Activated T-cell treated with anti-CD3 and anti-CD28 coated beads, Interleukin-2, amount 50 U/mL, for 48 hours (primary cell): ENCODE results near the gene PHYH.
"Not testable (repeated sequence)": the region's sequence is repeated elsewhere in the genome, so short reads cannot be mapped to it uniquely, and the experiment has no call there.

Experiments used
- DNase-seq, 2 experiments: peaks; one replicate each; pipeline ENCODE4 v3.0.0-alpha.2; 2020

Gene PHYH

DNA sequence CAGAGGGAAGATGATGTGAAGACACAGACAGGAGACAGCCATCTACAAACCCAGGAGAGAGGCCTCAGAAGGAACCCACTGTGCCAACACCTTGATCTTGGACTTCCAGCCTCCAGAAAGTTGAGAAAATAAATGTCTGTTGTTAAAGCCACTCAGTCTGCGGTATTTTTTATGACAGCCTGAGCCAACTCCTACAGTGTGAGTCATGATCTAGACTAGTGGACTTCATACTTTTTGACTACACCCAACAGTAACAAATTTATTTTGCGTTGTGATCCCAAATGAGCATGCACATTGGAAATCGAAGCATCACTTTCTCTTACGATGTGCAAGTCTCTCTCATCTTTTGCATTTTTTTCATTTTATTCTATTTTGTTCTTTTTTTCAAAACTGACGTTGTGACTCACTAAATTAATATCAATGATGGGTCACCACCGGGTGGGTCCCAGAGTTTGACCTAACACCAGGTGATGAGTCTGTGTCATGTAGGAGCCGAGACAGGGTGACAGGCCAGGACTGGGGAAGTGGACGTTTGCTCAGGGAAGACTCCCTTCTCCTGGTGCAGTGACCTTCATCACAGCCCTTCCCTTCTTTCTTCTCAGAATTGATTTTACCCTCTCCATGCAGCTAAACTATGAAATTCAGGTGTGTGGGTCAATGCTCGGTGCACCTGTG is 28.9 kb downstream of the PHYH start:
- DNase-seq = no peak

DNA sequence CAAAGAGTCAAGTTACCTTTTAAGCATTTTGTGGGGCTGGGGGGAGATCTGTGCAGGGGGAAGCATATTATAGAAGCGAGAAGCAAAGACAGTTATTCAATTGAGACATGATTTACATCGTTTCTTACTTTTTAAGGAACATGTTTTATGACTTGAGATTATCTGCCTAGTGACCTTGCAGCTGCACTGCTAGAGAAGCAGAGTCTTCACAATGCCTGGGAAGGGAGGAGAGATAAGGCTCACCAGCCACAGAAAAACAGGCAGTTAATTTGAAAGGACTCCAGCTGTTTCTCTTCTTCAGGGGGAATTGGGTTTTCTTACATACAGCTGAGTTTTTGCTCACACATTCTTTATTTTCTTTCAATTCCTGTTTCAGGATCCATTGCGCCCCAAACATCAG is 31.0 kb downstream of the PHYH start:
- DNase-seq = no peak

DNA sequence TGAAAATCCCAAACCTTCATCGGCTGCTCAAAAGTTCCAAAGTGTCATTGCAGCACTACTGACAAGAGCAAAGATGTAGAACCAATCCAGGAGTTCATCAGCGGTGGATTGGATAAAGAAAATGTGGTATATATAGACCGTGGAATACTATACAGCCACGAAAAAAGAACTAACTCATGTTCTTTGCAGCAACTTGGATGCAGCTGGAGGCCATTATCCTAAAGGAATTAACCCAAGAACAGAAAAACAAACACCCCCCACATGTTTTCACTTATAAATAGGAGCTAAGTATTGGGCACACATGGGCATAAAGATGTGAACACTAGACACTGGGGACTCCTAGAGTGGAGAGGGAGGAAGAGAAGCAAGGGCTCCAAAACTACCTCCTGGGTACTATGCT is 31.6 kb downstream of the PHYH start:
- no peak for DNase-seq

DNA sequence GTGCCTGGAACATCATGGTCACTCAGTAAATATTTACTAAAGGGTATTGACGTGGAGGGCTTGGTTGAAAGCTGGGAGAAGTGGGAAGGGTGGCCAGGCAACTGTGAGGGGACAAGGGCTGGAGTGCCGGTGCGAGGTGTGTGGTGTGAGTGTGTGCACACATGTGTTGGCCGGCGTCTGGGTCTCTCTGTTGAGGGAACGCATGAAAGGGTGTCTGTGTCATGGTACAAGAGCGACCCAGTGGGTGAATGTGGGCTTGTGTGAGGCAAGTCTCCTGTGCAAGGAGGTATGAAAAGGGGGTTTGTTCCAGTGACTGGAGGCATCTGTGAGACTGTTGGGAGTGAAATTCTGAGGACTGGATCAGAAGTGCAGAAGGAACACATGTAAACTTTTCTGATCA is 36.3 kb downstream of the PHYH start:
- no peak for DNase-seq

DNA sequence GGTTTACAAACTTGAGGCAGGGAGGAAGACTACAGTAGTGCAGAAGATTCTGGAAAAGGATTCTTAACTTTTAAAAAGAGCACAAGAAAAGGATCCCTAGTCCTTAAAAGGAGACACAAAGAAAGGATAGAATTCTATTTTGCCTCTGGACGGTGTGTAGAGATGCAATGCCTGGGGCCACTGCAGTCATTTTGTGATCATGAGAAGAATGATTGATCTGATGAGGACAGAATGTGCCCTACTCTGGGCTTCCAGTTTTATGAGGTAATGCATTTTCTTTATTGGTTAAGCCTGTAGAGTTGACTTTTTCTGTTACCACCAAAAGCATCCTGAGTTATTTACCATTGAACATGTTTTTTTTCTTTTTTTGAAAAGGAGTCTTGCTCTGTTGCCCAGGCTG is 37.4 kb downstream of the PHYH start:
- DNase-seq = no peak

DNA sequence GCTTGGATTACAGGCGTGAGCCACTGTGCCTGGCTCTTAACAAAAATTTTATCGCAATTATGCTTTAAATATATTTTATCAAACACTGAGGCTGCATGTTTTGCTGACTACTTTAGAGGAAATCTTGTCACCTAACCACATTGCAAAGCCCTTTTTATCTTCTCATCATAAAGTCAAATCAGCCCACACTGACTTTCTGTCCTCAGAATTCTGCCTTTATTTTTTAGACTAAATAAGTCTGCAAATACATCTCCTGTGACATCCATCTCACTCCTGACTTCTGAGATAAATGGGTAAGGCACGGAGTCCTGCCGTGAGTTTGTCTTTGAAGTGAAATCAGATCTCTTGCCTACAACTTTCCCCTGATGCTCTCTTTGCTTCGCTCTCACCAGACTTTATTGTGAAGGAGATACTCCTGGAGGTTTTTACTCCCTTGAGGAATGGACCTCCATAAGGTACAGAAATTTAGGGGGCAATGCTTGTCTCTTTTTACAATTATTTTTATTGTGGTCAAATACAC is 42.2 kb downstream of the PHYH start:
- DNase-seq = no peak

DNA sequence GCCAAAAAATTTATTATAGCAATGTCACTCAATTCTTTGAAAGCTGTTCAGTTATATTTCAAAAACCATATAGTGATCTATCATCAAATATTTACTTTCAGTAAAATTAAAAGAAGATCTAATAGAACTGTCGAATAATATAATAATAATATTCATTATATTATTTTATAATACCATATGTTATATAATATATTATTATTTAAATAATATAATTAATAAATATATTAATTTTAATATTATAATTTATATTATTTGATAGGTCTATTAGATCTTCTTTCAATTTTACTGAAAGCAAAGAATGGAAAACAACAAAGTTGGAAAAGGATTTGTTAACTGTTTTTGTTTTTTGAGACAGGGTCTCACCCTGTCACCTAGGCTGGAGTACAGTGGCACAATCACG is 43.2 kb downstream of the PHYH start:
- no peak for DNase-seq

DNA sequence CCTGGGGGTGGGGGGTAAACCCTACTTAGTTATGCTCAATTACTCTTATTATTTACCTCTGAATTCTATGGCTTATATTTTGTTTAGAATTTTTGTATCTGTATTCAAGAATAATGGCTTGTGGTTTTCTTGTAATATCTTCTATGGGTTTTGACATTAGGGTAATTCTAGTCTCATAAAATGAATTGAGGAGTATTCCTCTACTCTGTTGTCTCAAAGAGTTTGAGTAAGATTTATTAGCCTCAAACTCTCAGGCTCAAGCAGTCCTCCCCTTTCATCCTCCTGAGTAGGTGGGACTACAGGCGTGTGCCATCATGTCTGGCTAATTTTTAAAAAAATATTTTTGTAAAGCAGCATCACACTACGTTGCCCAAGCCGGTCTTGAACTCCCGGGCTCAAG is 46.1 kb downstream of the PHYH start:
- no peak for DNase-seq

DNA sequence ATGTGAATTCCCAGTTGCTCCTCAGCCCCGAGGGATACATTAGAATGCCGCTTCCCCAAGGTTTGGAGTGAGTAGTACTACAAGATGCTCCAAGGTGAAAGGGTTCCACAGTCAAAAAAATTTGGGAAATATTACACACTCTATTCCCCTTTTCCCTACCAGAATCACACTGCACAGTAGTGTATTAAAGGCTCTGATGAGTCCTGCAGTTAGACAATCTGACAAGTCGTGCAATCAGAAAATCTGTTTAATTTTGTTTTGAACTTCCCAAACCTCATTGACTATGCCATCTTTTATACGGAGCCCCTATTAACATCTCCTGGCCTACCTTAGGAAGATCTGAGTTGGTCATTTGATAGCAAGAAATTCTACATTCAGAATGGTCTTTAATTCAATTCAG is 52.1 kb downstream of the PHYH start:
- no peak for DNase-seq

DNA sequence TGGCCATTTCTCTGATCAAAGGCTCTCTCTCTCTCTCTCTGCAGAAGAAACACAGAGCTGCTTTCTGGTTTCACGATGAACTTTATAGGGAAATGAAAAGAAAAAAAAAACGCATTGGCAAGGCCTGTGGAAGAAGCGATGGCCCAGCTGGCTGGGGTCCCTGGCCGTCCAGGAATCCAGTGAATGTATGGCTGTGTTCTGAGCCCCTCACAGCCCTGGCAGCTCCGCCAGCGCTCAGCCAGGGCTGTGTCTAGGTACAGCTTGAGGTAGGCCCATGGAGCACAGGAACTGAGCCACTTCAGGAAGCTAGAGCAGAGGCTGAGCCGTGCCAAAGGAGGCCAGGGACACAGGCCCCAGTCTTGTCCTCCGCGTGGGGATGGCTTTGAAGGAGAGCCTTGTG is 52.6 kb downstream of the PHYH start:
- DNase-seq = no peak

DNA sequence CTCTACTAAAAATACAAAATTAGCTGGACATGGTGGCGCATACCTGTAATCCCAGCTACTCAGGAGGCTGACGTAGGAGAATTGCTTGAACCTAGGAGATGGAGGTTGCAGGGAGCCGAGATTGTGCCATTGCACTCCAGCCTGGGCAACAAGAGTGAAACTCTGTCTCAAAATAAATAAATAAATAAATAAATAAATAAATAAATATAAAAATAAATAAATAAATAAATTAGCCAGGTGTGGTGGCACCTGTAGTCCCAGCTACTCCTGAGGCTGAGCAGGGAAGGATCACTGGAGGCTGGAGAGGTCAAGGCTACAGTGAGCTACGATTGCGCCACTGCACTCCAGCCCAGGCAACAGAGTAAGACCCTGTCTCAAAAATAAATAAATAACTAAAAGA is 57.6 kb downstream of the PHYH start:
- DNase-seq = not testable (repeated sequence)

DNA sequence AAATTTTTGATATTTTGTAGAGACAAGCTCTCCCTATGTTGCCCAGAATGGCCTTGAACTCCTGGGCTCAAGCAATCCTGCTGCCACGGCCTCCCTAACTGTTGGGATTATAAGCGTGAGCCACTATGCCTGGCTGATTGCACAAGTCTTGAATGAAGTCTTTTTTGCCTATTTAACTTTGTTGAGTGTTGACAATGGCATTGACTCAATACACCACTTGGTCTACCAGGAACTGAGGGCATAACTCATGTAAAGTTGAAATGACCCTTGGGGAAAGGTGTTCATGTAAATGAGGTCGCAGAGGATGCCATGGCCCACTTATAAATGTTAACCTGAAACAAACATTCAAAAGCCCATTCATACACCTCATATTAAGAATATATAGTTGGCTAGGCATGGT is 58.3 kb downstream of the PHYH start:
- no peak for DNase-seq

DNA sequence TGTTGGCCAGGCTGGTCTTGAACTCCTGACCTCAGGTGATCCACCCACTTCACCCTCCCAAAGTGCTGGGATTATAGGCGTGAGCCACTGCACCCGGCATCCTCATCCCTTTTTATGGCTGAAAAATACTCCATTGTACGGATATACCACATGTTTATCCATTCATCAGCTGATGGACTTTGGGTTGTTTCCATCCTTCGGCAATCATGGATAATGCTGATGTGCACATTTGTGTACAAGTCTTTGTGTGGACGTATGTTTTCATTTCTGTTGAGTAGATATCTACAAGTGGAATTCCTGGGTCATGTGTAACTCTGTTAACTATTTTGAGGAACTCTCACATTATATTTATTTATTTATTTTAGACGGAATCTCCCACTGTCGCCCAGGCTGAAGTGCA is 59.9 kb downstream of the PHYH start:
- no peak for DNase-seq

DNA sequence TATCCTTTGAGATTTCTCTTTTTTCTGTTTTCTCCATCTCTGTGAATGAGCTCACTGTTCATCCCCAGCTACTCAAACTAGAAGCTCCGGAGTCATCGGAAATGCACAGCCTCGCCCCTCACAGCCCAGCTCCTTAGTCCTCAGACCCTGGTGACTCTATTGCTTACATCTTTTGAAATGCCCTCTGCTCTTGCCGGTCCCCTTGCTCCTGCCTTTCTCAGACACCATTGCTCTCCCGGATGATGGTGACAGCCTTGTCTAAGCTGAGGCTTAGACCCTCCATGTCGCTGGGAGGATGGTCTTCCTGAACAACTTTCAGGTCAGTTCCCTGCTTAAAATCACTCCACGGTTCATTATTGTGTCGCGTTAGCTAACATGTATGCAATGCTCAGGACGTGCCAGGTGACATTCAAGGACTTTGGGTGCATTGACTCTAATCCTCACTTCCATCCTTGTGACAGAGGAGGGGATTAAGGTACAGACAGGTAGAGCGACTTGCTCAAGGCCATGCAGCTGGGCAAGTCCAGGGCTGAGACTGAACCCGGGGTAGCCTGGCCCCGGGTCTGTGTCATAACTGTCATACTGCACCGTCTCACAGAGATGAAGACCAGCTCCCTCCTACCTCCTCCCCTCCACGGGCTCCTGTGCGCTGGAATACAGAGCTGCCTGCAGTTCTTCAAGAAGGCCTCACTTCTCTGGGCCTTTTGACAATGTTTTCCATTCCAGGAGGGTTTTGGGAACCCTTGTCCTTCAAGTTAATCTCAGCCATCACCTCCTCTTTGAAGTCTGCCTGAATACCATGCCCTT is 61.4 kb downstream of the PHYH start:
- DNase-seq = no peak

DNA sequence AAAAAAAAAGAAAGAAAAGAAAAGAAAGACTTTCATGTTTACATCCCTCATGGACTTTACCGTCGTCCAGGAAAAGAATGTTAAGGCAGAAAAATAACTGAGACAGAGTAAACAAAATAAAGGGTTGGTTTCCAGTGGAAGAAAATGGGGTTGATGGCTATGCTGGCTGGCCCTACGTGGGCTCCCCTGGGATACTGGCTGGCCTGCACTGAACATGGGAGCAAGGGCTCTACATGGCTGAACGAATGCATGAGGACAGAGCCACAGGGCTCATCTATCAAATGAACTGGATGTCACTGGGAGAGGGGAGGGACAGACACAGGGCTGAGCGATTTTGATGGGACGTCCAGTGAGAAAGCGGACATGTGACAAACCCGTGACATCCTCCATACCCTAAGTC is 63.2 kb downstream of the PHYH start:
- DNase-seq = no peak

DNA sequence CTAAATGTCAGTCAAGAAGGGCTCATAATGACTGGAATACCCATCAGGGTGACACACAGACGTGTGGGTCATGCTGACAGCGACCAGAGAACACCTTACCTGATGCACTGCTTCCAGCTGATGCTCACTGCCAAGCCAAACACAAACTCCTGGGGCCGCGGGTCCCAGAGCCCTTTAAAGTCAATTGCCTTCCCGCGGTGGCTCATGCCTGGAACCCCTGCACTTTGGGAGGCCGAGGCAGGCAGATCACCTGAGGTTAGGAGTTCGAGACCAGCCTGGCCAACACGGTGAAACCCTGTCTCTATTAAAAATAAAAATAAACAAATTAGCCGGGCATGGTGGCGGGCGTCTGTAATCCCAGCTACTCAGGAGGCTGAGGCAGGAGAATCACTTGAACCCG is 65.1 kb downstream of the PHYH start:
- not testable (repeated sequence) for DNase-seq

DNA sequence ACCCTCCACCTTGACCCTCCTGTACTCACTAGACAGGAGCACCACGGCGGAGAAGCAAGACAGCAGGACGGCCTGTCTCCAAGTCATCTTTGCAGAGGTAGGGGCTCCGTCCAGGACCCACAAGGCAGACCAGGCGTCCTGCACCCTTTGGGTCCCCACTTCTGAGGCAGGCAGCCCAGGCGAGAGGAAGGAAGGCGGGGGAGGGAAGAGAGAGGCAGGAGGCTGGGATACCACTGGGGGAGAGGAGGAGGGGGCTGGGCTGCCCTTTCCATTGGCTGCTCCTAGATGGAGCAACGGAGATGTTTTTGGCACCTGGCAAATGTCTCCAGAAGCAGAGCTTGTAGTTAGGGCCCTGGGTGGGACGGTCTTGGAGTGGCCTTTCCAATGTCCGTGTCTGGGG is 65.7 kb downstream of the PHYH start, which contains the start of gene UCMA:
UCMA (minus strand) TSS at position 203 of the 400 bp plus-strand sequence; CDS start at position 87, 116 bp downstream.
- DNase-seq = no peak

DNA sequence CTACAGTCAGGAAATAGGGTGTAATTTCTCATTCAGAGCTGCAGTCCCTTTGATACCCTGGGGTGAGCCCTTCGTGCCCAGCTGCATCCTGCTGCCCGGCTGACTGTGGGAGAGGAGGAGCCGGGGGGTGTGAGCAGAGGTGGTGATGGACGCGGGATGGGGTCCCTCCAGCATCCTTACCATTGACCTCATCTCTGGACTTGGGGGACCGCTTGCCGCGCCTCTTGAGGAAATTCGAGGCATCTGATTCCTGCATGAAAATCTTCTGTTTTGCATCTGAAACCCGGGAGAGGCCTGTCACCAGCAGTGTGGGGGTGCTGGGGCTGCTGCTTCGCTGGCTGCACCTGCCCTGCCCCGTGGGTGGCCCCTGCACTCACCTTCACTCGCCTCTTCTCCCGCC is 66.5 kb downstream of the PHYH start:
- DNase-seq = no peak

DNA sequence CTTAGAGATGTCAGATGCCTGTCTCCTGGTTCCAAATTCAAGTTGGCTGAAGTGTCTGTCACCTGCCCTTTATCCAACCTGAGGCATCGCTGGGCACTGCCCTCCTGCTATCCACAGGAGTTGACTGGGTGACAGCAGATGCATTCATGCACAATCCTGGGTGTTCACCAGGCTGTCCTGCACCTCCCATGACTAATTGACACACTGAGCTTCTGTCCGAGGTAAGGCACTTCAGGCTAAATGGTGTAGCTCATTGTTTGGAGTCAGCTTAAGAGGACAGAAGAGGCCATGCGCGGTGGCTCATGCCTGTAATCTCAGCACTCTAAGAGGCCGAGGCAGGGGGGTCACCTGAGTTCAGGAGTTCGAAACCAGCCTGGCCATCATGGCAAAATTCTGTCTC is 68.1 kb downstream of the PHYH start:
- DNase-seq = no peak

DNA sequence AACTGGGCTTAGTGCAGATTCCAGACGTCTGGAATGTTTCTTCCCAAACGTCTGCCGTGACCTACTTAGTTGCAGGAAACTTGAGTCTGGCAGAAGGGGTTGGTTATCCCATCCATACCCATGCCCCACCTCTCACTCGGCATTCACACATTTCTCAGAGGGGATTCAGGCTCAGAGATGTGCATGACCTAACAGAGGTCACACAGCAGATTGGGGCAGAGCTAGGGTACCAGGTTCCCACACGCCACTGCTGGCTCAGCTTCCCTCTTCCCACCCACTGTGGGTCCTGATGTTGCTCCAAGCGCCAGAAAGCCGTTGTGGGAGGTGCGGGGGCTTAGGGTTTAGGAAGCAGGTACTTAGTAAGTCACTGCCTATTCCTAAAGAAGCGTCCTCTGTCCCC is 68.7 kb downstream of the PHYH start:
- no peak for DNase-seq
